Measurements from ENCODE around the gene MYMK. TPM values are rescaled to one million over a fixed set of nuclear protein-coding genes. Genes with fewer than 3 reads are reported as not detected.

The MYMK gene
- total RNA-seq, 1 experiment from 2014 or later, result not detected

DNA sequence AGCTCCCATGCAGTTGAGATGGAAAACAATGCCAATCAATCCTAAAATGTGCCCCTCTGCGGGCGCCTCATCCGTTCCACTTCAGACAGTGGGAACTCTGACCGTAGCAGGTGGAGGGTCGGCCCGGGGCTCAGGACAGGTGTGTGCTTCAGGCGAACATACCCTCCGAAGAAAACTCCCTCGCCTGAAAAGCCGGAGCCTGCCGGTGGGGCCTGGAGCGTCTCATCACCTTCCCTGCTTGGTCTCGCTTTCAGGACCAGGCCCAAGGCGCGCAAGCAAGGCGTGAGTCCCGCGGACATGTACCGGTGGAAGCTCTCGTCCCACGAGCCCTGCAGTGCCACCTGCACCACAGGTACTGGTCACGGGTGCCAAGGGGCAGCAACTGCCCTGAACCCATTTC is 36.2 kb upstream of the MYMK start:
- H3K9me3 Mint-ChIP-seq (ENCODE audit: unreplicated experiment), result no peaks in the 10 kb centered on the region
- intact Hi-C loops (cut with micrococcal nuclease; ENCODE audit: unreplicated experiment), result no loop called here
- TF ChIP-seq, protein P1, sequence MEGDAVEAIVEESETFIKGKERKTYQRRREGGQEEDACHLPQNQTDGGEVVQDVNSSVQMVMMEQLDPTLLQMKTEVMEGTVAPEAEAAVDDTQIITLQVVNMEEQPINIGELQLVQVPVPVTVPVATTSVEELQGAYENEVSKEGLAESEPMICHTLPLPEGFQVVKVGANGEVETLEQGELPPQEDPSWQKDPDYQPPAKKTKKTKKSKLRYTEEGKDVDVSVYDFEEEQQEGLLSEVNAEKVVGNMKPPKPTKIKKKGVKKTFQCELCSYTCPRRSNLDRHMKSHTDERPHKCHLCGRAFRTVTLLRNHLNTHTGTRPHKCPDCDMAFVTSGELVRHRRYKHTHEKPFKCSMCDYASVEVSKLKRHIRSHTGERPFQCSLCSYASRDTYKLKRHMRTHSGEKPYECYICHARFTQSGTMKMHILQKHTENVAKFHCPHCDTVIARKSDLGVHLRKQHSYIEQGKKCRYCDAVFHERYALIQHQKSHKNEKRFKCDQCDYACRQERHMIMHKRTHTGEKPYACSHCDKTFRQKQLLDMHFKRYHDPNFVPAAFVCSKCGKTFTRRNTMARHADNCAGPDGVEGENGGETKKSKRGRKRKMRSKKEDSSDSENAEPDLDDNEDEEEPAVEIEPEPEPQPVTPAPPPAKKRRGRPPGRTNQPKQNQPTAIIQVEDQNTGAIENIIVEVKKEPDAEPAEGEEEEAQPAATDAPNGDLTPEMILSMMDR (IDR thresholded peaks at IDR 0.05; ENCODE audit: insufficient read depth in 1 of 2, low read depth in 1 of 2, low read length in 1 of 2, severe bottlenecking in 1 of 2, unreplicated experiment in 1 of 2), result no peak
- Histone ChIP-seq H3K9me3 (no peaks in the 10 kb centered on the region), H3K27me3 (replicated peaks; ENCODE audit: control insufficient read depth, insufficient read depth, low read length) (no peaks in the 10 kb centered on the region), H3K36me3 (ENCODE audit: control insufficient read depth, insufficient read depth, low read length) (no peaks in the 10 kb centered on the region), H3K4me1 (peaks cover 6% of the 10 kb centered on the region; the same call in 1 of the 2 replicates), H3K4me3 (ENCODE audit: low read depth, low read length) (no peak overlapping the region)
- H3K4me1 Mint-ChIP-seq (ENCODE audit: low read depth, unreplicated experiment), result peaks cover 19% of the 10 kb centered on the region
- ChIA-PET CTCF (no interaction called here), POLR2A (no interaction called here)
- no peak for DNase-seq
- H3K36me3 Mint-ChIP-seq (ENCODE audit: insufficient read depth, unreplicated experiment), result no peaks in the 10 kb centered on the region
- BruUV-seq (replicated peaks), result no TSS peak
- peaks cover 5% of the 10 kb centered on the region for H3K27me3 Mint-ChIP-seq (ENCODE audit: insufficient read depth, unreplicated experiment)
- no peak overlapping the region for H3K27ac Mint-ChIP-seq (ENCODE audit: unreplicated experiment)
- H3K4me3 Mint-ChIP-seq (ENCODE audit: unreplicated experiment), result no peak overlapping the region

DNA sequence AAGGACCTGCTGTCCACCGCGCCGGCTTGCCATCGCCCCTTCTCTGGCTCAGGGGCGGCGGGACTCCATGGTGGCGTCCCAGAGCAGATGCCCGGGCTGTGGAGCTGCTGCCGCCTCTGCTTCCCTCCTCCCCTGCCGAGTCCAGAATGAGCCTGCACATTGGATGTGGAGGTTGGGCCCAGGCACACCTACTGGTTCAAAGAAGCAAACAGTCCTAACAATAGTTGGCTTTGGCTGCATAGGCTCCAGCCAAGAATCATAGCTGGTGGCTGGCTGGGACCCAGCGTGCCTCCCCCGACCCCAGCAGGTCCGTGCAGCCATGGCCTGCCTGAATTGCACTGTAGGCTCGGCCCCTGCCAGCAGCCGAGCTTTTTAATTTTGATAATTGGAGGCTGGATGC is 35.6 kb upstream of the MYMK start:
- Histone ChIP-seq H3K27me3 (replicated peaks; ENCODE audit: control insufficient read depth, insufficient read depth, low read length) (no peaks in the 10 kb centered on the region), H3K9me3 (no peaks in the 10 kb centered on the region), H3K4me3 (ENCODE audit: low read depth, low read length) (no peak overlapping the region), H3K36me3 (ENCODE audit: control insufficient read depth, insufficient read depth, low read length) (no peaks in the 10 kb centered on the region), H3K4me1 (peaks cover 6% of the 10 kb centered on the region; the same call in 1 of the 2 replicates)
- ChIA-PET POLR2A (no interaction called here), CTCF (no interaction called here)
- peaks cover 5% of the 10 kb centered on the region for H3K27me3 Mint-ChIP-seq (ENCODE audit: insufficient read depth, unreplicated experiment)
- peaks cover 19% of the 10 kb centered on the region for H3K4me1 Mint-ChIP-seq (ENCODE audit: low read depth, unreplicated experiment)
- no peak for DNase-seq
- no peak overlapping the region for H3K27ac Mint-ChIP-seq (ENCODE audit: unreplicated experiment)
- no TSS peak for BruUV-seq (replicated peaks)
- H3K36me3 Mint-ChIP-seq (ENCODE audit: insufficient read depth, unreplicated experiment), result no peaks in the 10 kb centered on the region
- H3K4me3 Mint-ChIP-seq (ENCODE audit: unreplicated experiment), result no peak overlapping the region
- TF ChIP-seq, protein P1 (IDR thresholded peaks at IDR 0.05; ENCODE audit: insufficient read depth in 1 of 2, low read depth in 1 of 2, low read length in 1 of 2, severe bottlenecking in 1 of 2, unreplicated experiment in 1 of 2), result no peak
- intact Hi-C loops (cut with micrococcal nuclease; ENCODE audit: unreplicated experiment), result no loop called here
- no peaks in the 10 kb centered on the region for H3K9me3 Mint-ChIP-seq (ENCODE audit: unreplicated experiment)

DNA sequence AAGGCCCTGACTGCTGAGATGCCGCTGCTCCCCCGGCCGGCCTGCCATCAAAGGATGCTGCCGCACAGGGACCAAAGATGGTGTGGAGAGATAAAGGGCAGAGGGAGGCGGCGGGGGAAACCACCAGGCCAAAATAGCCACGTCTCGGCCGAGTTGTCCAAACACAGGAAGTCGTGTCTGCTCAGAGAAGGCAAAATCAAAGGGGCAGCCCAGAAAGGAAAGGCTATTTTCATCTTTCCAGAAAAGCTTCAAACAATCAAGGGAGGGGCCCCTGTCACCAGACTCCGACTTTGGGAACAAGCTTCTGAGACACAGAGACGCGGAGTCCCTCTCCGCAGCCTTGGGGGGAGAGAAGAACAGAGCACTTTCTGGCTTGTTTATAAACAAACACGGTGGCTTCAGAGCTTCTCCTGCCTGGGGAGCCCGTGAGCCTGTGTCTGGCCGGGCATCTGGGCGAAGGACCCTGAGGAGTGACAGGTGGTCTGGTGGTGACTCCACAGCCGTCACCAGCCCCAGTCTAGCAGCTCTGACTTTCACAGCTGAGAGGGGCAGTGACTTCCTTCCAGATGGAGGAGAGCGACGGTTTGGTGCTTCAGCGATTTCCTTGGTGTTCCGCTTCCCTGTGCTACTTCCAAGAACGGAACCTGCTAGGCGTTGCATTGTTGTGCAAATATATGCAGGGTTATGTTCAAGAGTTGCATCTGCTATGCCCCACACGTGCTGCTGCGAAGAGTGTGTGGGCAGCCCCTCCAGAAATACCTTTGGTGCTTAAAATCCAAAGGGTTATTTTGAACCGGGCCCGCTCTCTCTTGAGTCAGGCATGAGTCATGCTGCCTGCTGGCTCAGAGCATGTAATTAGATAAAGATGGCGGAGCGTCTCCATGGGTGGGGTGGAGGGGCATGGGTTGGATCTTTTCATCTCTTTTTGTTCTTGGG is 33.7 kb upstream of the MYMK start:
- Histone ChIP-seq H3K36me3 (ENCODE audit: control insufficient read depth, insufficient read depth, low read length) (no peaks in the 10 kb centered on the region), H3K9me3 (no peaks in the 10 kb centered on the region), H3K27me3 (replicated peaks; ENCODE audit: control insufficient read depth, insufficient read depth, low read length) (no peaks in the 10 kb centered on the region), H3K4me3 (ENCODE audit: low read depth, low read length) (no peak overlapping the region), H3K4me1 (peaks cover 5% of the 10 kb centered on the region; the same call in 1 of the 2 replicates)
- no peak for DNase-seq
- no TSS peak for BruUV-seq (replicated peaks)
- POLR2A ChIA-PET, result no interaction called here
- no peaks in the 10 kb centered on the region for H3K9me3 Mint-ChIP-seq (ENCODE audit: unreplicated experiment)
- TF ChIP-seq, protein P1 (IDR thresholded peaks at IDR 0.05; ENCODE audit: insufficient read depth in 1 of 2, low read depth in 1 of 2, low read length in 1 of 2, severe bottlenecking in 1 of 2, unreplicated experiment in 1 of 2), result no peak
- peaks cover 2% of the 10 kb centered on the region for H3K27me3 Mint-ChIP-seq (ENCODE audit: insufficient read depth, unreplicated experiment)
- H3K4me1 Mint-ChIP-seq (ENCODE audit: low read depth, unreplicated experiment), result peaks cover 15% of the 10 kb centered on the region
- H3K4me3 Mint-ChIP-seq (ENCODE audit: unreplicated experiment), result no peak overlapping the region
- intact Hi-C loops (cut with micrococcal nuclease; ENCODE audit: unreplicated experiment), result no loop called here
- no peaks in the 10 kb centered on the region for H3K36me3 Mint-ChIP-seq (ENCODE audit: insufficient read depth, unreplicated experiment)
- CTCF ChIA-PET, result no interaction called here
- peak overlapping the region; percentile 21 for H3K27ac Mint-ChIP-seq (ENCODE audit: unreplicated experiment)
